Hepatocyte (in vitro differentiated cells): ENCODE data around the gene KIF2B. TPM values are rescaled to one million over a fixed set of nuclear protein-coding genes. Genes with fewer than 3 reads are reported as not detected.

ENCODE experiments used
- DNase-seq: peaks from one replicate; pipeline ENCODE4 v3.0.0-alpha.2; 2016; ENCODE audit warnings: low spot score
- H2AFZ ChIP-seq: fragments of 200-600 bp; sonication (generic); 2 replicates; pipeline ENCODE4 v1.6.0; 2016; ENCODE audit warnings: antibody characterized with exemption, mild to moderate bottlenecking
- H3K27ac ChIP-seq: fragments of 200-600 bp; sonication (generic); 2 replicates; pipeline ENCODE4 v1.5.1; 2016; ENCODE audit warnings: mild to moderate bottlenecking
- H3K27me3 ChIP-seq: fragments of 200-600 bp; sonication (generic); 2 replicates; pipeline ENCODE4 v1.6.1; 2016
- H3K36me3 ChIP-seq: fragments of 200-600 bp; sonication (generic); replicated peaks from 2 replicates; pipeline ENCODE4 v1.5.1; 2016; ENCODE audit warnings: low read depth; ENCODE audit not compliant: insufficient read depth
- H3K4me1 ChIP-seq: fragments of 200-600 bp; sonication (generic); 2 replicates; pipeline ENCODE4 v1.5.1; 2016; ENCODE audit warnings: mild to moderate bottlenecking, moderate library complexity; ENCODE audit not compliant: insufficient read depth
- H3K4me2 ChIP-seq: fragments of 200-600 bp; sonication (generic); 2 replicates; pipeline ENCODE4 v1.6.0; 2016
- H3K4me3 ChIP-seq: fragments of 200-600 bp; sonication (generic); 2 replicates; pipeline ENCODE4 v1.5.1; 2016; ENCODE audit warnings: mild to moderate bottlenecking
- H3K79me2 ChIP-seq: fragments of 200-600 bp; sonication (generic); 2 replicates; pipeline ENCODE4 v1.6.0; 2017; ENCODE audit warnings: mild to moderate bottlenecking
- H3K9me2 ChIP-seq: fragments of 200-600 bp; sonication (generic); replicated peaks from 2 replicates; pipeline ENCODE4 v1.6.0; 2017; ENCODE audit warnings: mild to moderate bottlenecking; ENCODE audit not compliant: insufficient read depth
- H3K9me3 ChIP-seq: fragments of 200-600 bp; sonication (generic); 2 replicates; pipeline ENCODE4 v1.5.1; 2016; ENCODE audit warnings: low read depth, mild to moderate bottlenecking
- H4K20me1 ChIP-seq: fragments of 200-600 bp; sonication (generic); 2 replicates; pipeline ENCODE4 v1.6.0; 2016; ENCODE audit warnings: mild to moderate bottlenecking; ENCODE audit not compliant: insufficient read depth, poor library complexity, severe bottlenecking
- EZH2 ChIP-seq: fragments of 200-600 bp; sonication (generic); IDR thresholded peaks from 2 replicates; pipeline ENCODE4 v1.6.1; 2016; ENCODE audit warnings: antibody characterized with exemption, mild to moderate bottlenecking, borderline replicate concordance
- EZH2phosphoT487 ChIP-seq: fragments of 200-600 bp; sonication (generic); IDR thresholded peaks from one replicate; pipeline ENCODE4 v1.6.1; 2018; ENCODE audit warnings: antibody characterized with exemption, mild to moderate bottlenecking, low read depth, moderate library complexity; ENCODE audit not compliant: unreplicated experiment, severe bottlenecking
- WGBS: methylation state at CpG from one replicate; pipeline ENCODE4 v1.1.6; 2016; ENCODE audit warnings: low lambda C conversion rate; ENCODE audit errors: missing lambda C conversion rate; 5-methylcytosine and 5-hydroxymethylcytosine counted together
- polyA plus RNA-seq: library from polyadenylated mRNA; unstranded; fragments of >200 nt; fragmentation: Nextera tagmentation; extraction: Ambion mirVana; gene quantifications from 2 replicates; pipeline ENCODE4 v1.2.1, GENCODE V29; 2016
- total RNA-seq: library from RNA; depleted of rRNA; stranded (reverse); fragments of >200 nt; gene quantifications from 2 replicates; pipeline ENCODE4 v1.2.3, GENCODE V29; 2014
- TF ChIP-seq, protein P1 (sequence below): fragments of 200-600 bp; sonication (generic); IDR thresholded peaks from 2 replicates; pipeline ENCODE4 v1.5.1; 2016; ENCODE audit warnings: antibody characterized with exemption, mild to moderate bottlenecking; ENCODE audit not compliant: poor library complexity

The KIF2B gene
- total and polyA plus RNA-seq, 2 experiments from 2014 or later, result not detected

GRCh38 chr17:53797501-53797900 lies 25.2 kb upstream of the KIF2B start:
- Histone ChIP-seq H3K27ac (no peak overlapping the region), H3K79me2 (no peaks in the 10 kb centered on the region), H3K36me3 (no peaks in the 10 kb centered on the region), H3K4me3 (no peak overlapping the region), H3K4me1 (no peaks in the 10 kb centered on the region), H3K9me3 (no peaks in the 10 kb centered on the region), H3K9me2 (no peaks in the 10 kb centered on the region), H4K20me1 (no peaks in the 10 kb centered on the region), H2AFZ (no peak overlapping the region), H3K4me2 (no peak overlapping the region), H3K27me3 (no peaks in the 10 kb centered on the region)
- DNase-seq, result no peak
- WGBS, result 63% methylated on average over 4 of the region's 4 CpGs
- TF ChIP-seq, protein P1, sequence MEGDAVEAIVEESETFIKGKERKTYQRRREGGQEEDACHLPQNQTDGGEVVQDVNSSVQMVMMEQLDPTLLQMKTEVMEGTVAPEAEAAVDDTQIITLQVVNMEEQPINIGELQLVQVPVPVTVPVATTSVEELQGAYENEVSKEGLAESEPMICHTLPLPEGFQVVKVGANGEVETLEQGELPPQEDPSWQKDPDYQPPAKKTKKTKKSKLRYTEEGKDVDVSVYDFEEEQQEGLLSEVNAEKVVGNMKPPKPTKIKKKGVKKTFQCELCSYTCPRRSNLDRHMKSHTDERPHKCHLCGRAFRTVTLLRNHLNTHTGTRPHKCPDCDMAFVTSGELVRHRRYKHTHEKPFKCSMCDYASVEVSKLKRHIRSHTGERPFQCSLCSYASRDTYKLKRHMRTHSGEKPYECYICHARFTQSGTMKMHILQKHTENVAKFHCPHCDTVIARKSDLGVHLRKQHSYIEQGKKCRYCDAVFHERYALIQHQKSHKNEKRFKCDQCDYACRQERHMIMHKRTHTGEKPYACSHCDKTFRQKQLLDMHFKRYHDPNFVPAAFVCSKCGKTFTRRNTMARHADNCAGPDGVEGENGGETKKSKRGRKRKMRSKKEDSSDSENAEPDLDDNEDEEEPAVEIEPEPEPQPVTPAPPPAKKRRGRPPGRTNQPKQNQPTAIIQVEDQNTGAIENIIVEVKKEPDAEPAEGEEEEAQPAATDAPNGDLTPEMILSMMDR, result no peak
- no peak for TF ChIP-seq EZH2phosphoT487
- no peak for TF ChIP-seq EZH2

DNA sequence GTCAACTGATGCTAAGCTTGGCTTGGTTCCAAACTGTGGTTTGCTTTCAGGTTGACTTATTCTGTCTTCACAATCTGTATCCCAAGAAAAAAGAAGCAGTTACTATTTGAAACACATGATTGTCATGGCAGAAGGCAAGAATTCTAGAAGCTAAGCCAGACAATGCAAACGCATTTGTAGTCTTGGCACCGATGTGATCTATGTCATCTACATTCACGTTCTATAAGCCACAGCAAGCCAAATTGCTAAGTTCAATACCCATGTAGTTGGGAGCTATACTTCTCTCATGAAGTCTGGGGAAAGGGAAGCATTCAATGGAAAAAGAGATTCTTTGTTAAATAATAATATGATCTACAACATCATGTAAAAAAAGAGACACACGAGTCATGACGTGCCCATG lies 18.3 kb upstream of the KIF2B start:
- Histone ChIP-seq H2AFZ (no peak overlapping the region), H4K20me1 (no peaks in the 10 kb centered on the region), H3K9me3 (no peaks in the 10 kb centered on the region), H3K4me3 (no peak overlapping the region), H3K27me3 (no peaks in the 10 kb centered on the region), H3K4me1 (no peaks in the 10 kb centered on the region), H3K9me2 (no peaks in the 10 kb centered on the region), H3K79me2 (no peaks in the 10 kb centered on the region), H3K36me3 (no peaks in the 10 kb centered on the region), H3K4me2 (no peak overlapping the region), H3K27ac (no peak overlapping the region)
- TF ChIP-seq, protein P1, result no peak
- TF ChIP-seq EZH2 (no peak), EZH2phosphoT487 (no peak)
- no peak for DNase-seq
- 86% methylated on average over 5 of the region's 5 CpGs for WGBS

- TF ChIP-seq EZH2phosphoT487 (no peak), EZH2 (no peak)
- TF ChIP-seq, protein P1, result no peak
- Histone ChIP-seq H3K27me3 (no peaks in the 10 kb centered on the region), H3K4me1 (no peaks in the 10 kb centered on the region), H3K9me2 (no peaks in the 10 kb centered on the region), H3K9me3 (no peaks in the 10 kb centered on the region), H4K20me1 (no peaks in the 10 kb centered on the region), H2AFZ (no peak overlapping the region), H3K4me2 (no peak overlapping the region), H3K4me3 (no peak overlapping the region), H3K36me3 (no peaks in the 10 kb centered on the region), H3K27ac (no peak overlapping the region), H3K79me2 (no peaks in the 10 kb centered on the region)
- no peak for DNase-seq
Measured at GRCh38 chr17:53806473-53806872, 16.3 kb upstream of the KIF2B start.

GRCh38 chr17:53807286-53807685 lies 15.4 kb upstream of the KIF2B start:
- Histone ChIP-seq H3K9me3 (no peaks in the 10 kb centered on the region), H3K4me1 (no peaks in the 10 kb centered on the region), H3K4me3 (no peak overlapping the region), H3K4me2 (no peak overlapping the region), H4K20me1 (no peaks in the 10 kb centered on the region), H3K36me3 (no peaks in the 10 kb centered on the region), H2AFZ (no peak overlapping the region), H3K27ac (no peak overlapping the region), H3K79me2 (no peaks in the 10 kb centered on the region), H3K9me2 (no peaks in the 10 kb centered on the region), H3K27me3 (no peaks in the 10 kb centered on the region)
- no peak for TF ChIP-seq EZH2
- TF ChIP-seq, protein P1, result no peak
- TF ChIP-seq EZH2phosphoT487, result no peak
- no peak for DNase-seq
- 87% methylated on average over 6 of the region's 6 CpGs for WGBS
